ENCODE data around the gene NCF4.

NCF4 gene

DNA sequence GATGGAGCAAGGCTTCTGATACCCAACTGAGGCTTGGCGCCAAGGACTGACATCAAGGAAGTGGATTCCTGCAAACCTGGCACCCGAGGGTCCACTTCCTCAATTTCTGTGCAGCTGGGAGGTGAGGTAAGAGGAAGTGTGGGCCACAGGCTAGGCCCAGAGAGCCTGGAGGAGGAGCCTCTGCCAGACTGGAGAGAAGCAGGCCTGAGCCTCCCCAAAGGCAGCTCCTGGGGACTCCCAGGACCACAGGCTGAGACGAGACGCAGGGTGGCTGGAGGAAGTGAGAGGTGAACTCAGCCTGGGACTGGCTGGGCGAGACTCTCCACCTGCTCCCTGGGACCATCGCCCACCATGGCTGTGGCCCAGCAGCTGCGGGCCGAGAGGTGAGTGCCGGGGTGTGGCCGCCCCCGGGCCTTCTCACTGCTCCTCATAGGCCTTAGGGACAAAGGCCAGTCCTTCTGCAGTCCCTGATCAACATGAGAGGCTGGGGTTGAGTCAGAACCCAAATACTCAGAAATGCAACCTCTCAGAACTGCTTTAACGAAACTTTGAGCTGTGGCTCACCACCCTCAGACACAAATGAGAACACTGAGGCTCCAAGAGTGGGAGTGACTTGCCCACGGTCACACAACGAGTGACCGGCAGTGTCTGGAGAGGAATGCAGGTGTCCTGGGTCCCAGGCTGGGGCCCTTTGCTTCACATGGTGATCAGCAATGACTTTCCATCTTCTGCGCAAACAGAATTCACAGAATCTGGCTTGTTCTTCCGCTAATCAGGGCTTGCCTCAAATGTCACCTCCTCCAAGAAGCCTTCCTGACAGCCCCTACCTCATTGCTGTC lies at the start of gene NCF4:
NCF4 (plus strand) TSS at position 186 of the 839 bp plus-strand sequence; CDS start at position 352, 166 bp downstream.
- DNase-seq = peak; percentile 52 to 85

DNA sequence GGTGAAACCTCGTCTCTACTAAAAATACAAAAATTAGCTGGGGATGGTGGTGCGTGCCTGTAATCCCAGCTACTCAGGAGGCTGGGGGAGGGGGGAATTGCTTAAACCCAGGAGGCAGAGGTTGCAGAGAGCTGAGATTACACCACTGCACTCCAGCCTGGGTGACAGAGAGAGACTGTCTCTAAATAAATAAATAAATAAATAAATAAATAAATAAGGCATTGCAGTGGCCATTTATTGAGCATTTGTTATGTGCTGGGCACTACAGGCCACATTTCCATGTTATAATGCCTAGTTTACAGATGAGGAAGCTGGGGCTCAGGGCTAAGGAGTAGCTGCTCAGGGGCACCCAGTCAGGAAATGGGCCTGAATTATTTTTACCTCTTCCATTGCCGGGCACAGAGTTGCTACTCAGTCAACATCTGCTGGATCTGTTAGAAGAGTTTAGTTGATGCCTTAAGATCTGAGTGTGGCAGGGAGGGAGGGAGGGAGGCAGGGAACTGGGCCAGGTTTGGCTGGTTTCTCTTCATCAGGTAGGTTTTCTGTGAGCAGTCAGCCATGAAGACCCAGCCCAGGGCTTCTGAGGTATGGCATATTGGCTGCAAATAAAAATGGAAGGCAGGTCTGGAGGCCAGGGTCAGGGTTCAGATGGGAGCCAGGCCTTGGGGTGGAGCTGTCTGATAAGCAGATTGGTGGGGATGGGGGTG lies 49.6 kb upstream of the NCF4 start:
- no peak for DNase-seq

DNA sequence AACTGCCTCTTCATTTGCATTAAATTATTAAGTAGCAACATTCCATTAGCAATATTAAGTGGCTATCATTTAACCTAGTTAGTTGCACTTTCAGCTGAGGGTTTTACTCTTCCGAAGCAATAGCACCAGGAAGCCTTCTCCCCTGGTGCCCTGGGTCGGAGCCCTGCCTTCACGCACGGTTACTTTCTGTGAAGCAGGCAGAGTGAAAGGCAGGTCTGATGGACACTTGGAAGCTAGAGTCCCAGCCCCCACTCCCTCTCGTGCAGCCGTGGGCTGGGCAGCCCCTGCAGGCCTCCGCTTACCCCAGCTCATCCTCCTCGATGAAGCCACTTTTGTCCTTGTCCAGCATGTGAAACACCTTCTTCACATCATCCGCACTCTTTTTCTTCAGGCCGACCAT lies 46.0 kb upstream of the NCF4 start:
- DNase-seq = no peak

DNA sequence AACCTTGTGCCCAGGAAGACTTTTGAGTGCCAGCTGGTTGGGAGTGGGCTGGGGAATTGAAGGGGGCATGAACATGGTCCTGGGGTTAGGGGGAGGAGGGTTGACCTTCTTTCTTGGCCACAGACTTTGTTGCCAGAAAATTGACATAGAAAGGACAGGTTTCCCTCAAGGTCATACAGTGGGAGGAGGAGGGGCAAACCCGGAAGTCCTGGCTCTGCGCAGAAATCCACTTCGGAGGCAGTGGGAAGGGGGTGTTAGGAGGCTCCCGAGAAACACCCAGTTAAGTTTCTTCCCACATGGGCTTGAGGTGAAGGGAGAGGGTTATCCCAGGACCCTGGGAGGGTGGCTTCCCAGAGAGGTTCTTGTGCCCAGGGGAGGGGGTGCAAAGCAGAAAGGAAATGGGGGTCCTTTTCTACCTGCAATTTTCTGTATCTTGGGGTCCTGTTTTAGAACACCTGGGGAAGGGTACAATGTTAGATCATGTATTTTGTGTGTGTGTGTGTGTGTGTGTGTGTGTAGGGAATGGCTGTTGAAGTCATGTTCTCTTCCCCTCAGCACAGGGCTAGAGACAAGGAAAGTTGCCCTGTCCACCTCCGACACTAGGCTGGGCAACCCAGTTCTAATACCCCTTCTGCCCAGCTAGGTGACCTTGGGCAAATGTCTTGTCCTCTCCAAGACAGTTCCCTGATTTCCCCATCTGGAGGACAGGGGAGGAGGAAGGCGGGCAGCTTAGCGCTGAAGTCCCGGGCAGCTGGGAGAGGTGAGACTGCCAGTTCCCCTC lies 45.1 kb upstream of the NCF4 start:
- no peak for DNase-seq

DNA sequence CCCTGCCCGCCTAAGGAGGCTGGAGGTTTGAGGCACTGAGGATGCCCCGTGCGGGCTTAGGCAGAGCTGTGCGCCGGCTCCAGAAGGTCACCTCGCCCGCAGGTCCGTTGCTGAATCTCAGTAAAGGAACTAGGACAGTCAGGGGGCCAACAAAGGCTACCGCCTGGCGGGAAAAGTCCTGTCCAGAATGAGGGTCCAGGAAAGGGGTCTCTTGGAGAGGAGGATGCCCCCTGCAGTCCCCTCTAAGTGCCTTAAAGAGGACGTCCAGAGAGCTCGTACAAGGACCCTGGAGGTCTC lies 44.5 kb upstream of the NCF4 start:
- no peak for DNase-seq

DNA sequence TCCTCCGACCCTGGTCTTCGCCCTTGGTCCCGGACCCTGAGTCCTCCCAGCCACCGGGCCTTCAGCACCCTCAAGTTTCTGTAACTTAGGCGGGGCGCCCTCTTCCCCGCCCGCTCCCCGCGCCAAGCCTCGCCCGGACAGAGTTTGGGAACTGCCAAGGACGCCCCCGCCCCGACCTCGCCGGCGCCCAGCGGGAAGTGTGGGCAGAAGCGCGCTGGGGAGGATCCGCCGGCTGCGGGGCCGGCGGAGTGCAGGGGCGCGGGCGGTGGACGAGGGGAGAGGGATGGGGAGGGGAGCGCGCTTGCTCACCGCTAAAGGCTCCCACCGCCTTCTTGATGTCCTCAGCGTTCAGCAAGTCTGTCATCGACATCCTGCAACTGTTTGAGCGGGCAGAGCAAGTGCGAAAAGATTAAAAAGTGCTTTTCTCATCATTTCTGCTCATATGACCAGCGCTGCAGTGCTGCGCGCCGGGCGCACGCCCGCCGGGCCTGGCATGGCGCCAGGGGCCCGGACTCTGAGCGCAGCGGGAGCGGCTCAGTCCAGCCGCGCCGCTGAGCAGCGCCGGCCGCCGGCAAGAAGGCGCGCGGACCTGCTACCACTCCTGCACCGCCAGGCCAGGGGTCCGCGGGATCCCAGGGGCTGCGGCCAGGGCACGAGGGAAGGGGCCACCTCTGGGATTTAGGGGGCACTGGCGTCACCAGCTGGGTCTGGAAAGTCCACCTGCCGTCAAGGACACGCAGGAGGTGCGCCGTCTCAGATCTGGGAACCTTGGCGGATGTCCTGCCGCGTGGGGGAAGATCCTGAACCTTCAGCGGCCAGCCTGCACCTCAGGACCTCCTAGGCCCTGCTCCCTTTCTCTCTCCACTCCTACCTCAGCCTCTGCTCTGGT lies 43.9 kb upstream of the NCF4 start, which contains the start of gene PVALB:
PVALB (minus strand) TSS at position 400 of the 889 bp plus-strand sequence; CDS start at position 370, 30 bp downstream.
- no peak for DNase-seq

DNA sequence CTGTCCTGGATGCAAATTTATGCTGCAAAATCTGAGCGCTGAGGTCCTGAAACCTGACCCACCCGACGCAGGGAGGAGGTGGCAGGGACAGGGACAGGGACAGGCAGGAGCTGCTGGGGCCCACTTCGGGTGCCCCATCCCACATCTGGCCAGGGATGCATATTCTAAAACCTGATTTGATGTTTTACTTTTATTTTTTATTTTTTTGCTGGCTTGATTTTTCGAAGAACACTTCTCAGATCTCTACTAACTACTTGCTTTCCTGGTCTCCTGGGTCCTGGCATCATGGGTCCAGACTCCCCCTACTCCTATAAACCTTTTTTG lies 43.3 kb upstream of the NCF4 start:
- no peak for DNase-seq

DNA sequence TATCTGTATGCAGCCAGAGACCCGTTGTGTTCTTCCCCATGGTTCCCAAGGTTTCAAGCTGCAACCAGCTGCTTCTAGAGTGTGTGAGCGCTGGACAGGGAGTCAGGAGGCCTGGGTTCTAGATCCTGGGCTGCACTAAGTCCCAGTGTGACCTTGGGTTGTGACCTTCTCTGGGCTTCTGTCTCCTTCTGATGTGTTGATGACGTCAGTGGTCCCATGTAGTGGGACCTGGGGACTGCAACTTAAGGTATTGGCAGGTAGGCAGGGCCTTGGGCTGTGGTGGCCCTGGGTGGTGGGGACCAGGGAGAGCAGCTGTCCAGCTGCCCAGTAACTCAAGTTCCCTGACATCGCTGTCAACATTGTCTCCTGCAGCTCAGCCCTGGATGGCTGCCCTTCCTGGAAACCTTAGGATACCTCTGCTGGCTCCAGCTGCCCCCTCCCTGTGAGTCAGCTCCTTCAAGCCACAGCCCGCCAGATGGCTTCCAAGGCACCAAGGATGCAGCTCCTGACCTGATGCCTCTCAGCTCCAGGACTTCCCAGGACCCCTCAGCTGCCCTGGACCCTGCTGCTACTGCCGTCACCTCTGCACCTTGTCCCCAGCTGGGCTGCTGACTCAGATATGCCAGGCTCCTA lies 42.7 kb upstream of the NCF4 start:
- no peak for DNase-seq

DNA sequence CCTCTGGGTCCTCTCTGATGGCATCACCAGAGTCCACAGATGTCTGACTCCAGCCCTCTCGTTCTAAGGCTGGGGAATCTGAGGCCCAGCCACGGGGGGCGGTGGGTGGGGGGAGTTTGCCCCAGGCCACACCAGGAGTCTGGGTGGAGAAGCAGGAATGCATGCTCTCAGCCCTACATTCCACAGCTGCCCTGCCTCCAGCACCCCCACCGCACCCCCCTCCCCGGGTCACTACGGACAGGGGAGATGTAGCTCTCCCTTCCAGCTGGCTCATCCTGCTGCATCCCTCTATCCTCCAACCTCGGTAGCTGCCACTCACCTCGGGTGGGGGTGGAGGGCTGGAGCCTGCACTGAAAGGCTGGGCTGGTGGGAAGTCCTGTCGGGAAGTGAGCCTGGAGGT lies 41.7 kb upstream of the NCF4 start:
- no peak for DNase-seq

DNA sequence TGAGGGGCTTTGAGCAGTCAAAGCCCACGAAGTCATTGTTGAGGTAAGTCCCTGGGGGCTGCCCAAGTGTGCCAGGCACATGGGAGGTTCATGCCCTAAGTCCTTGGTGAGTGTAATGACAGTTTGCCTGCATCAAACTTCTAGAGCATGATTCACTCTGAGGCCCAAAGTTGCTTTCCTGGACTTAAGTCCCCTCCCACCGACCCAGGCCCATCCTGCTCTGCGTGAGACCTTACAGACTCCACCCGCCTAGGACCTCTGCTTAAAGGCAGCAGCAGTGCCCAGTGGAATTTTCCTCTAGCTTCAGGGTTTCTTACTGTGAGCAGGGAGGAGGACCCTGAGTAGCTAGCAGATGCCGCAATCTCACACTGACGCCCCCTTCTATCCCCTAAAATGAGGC lies 38.2 kb upstream of the NCF4 start:
- no peak for DNase-seq

DNA sequence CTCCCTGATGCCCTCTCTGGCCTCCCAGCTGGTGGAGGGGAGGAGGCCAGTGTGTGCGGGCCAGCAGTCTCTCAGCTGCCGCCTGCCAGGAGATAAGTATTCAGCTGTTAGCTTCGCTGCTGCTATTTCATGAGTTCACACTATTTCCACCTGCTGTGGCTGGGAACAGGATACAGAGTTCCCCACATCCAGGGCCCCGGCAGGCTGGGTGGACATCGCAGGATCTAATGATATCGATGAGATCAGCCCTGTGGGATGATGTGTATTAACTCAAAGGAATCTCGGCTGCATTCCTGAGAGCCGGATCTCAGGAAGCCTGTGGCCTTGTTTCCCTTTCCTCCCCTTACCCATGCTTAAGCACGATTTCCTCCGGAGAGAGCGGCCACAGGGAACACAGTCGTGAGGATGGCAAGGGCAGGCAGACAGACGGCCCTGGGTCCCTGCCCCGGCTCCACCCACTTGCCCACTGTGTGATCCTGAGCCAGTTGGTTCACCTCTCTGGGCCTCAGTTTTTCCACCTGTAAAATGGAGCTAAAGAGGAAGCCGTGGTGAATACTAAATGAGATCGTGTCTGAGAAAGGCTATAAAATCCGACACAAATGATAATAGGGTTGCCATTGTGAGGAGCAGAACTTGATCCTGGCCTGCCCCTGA lies 37.5 kb upstream of the NCF4 start:
- DNase-seq = no peak

DNA sequence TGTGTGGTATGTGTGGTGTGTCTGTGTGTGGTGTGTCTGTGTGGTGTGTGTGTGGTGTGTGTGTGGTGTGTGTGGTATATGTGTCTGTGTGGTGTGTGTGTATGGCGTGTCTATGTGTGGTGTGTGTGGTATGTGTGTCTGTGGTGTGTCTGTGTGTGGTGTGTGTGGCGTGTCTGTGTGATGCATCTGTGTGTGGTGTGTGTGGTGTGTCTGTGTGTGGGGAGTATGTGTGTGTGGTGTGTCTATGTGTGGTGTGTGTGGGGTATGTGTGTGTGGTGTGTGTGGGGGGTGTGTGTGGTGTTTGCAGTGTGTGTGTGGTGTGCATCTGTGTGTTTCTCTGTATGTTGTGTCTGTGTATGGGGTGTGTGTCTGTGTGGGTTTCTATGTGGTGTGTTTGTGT lies 36.2 kb upstream of the NCF4 start:
- no peak for DNase-seq

DNA sequence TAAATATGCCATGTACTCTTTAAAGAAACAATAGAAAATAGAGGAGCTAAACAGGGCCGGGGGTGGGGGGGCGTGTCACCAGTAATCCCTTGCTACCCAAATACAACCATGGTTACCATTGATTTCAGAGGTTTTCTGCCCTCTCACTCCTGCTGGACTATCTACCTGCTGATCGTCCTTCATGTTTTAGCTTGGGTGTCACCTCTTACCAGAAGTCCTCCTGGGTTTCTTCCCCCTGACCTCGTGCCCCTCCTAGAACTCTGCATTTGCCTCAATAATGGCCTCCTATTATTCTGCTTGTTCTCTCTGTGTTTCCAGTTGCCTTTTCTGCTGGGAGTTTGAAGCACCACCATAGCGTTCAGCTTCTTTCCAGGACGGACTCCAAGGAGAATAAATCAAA lies 34.5 kb upstream of the NCF4 start:
- DNase-seq = no peak

DNA sequence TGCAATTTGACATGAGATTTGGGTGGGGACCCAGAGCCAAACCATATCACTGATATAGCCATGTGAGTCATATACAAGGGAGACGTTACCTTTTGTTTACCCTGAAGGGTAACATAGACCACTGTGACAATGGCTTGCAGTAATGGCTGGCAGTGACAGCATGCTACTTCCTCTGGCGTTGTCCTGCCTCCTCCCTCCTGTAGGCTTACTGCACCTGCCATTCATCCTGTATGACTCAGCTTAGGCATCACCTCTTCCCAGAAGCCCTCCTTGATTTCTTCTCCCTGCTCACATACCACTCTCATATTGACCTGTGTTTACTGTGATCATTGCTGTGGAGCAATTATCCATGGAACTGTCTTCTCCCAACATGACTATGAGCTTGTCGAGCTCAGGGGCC lies 32.0 kb upstream of the NCF4 start:
- DNase-seq = no peak

DNA sequence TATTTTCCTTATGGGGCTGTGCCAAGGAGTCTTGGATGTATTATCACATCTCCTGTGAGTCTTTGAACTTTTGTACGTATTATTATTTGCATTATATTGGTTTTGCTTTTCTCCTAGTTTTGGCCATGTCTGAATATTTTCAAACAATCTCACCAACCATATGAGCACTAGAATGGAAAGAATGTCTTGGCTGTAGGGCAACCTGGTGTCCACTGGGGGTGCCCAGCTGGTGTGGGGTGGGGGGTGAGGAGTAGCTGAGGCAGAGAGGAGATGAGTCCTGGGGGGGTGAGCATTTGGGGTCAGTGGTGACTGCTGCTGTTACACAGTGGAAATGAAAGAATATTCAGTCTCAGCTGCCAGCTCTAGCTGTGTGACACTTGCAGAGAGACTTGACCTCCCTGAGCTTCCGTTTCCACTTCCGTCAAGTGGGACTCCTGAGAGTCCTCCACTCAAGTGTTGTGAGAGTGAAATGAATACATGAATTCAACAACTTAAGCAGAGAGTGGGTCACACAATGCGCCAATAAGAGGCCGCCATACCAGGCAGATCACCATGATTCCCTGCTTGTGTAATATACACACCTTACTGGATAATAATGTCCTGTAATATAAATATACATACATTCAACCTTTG lies 31.3 kb upstream of the NCF4 start:
- DNase-seq = no peak

DNA sequence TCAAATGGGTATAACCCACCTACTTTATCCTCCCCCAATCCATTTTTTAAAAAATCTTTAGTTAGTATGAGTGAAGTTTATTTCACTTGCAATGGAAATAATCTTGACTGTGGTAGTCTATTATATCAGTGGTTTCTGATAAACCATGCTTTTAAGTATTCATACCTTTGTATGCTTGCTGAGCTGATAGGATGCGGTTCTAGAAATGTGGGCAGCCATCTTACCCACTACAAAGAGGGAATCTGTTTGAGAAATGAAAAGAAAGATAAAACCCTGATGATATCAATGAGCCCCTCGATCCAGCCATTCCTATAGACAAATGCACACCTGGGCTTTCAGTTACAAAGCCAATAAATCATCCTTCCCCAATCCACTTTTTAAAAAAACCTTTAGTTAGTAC lies 30.2 kb upstream of the NCF4 start:
- peak in 1 of 2 donors; percentile 29 for DNase-seq

DNA sequence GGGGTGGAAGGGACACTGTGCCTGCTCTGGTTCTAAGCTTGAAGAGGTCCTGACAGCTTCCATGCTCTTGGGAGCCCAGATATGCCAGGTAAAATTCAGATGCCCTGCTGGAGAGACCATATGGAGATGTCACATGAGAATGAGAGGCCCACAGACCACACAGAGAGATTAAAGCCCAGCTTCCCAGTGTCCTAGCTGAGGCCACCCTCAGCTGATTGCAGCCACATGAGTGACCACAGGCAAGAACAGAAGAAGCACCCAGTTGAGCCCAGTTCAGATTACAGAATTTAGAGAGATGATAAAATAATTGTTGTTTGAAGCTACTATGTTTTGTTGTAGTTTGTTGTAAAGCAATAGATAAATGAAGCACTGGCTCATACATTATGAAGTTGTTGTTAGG lies 29.6 kb upstream of the NCF4 start:
- no peak for DNase-seq

DNA sequence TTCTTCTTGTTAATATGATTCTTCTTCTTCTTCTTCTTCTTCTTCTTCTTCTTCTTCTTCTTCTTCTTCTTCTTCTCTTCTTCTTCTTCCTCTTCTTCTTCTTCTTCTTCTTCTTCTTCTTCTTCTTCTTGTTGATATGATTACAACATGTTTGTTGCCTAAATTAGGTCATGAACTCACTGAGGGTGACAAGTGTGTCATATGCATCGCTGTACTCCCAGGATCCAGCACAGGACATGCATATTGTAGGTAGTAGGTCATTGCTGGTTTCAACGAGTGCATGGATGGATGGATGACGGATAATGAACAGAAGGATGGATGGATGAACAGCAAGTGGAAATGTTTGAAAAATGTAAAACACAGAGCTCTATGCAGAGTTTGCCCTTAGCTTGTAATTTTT lies 29.1 kb upstream of the NCF4 start:
- DNase-seq = no peak

DNA sequence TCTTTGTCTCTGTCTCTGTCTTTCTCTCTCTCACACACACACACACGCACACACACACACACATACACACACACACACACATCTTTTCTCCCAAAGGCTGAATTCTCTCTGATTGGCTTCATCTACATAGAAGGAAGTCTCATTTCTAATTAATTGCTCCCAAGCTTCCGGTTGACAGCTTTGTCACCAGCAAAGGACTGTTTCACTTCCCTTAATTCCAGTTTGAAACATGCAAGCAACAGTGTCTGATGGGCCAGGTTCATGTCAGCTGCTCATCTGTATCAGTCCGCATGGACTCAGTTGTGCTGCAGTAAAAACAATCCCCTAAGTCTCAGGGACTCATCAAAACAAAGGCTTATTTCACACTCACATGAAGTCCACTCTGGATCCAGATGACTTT lies 27.7 kb upstream of the NCF4 start:
- DNase-seq = peak in 1 of 2 donors; percentile 46

DNA sequence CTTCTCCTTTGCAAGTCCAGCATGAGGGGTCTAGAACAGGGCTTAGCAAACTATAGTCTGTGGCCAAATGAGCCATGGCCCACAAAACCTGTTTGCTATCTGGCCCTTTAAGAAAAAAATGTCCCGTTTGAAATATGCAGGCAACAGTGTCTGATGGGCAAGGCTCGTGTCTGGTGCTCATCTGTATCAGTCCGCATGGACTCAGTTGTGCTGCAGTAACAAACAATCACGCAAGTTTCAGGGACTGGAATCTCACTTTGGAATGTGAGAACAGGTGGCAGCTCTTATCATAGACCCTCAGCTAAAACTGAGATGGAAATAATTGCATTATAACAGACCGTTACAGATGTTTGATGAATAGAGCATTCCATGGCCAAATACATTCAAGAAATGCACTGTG lies 24.9 kb upstream of the NCF4 start:
- DNase-seq = no peak

Data from CD4-positive, alpha-beta T cell treated with Interleukin-4 for 1 hour (primary cell).